ENCODE measurements around the gene CHAC1. TPM values are rescaled to one million over a fixed set of nuclear protein-coding genes. Genes with fewer than 3 reads are reported as not detected.
A peak's percentile ranks its signal among the peaks of the same experiment; 100 is the strongest.

CHAC1 gene
- total and polyA plus RNA-seq, 7 donors, result 3.7 to 243 (median 49.0) TPM

DNA sequence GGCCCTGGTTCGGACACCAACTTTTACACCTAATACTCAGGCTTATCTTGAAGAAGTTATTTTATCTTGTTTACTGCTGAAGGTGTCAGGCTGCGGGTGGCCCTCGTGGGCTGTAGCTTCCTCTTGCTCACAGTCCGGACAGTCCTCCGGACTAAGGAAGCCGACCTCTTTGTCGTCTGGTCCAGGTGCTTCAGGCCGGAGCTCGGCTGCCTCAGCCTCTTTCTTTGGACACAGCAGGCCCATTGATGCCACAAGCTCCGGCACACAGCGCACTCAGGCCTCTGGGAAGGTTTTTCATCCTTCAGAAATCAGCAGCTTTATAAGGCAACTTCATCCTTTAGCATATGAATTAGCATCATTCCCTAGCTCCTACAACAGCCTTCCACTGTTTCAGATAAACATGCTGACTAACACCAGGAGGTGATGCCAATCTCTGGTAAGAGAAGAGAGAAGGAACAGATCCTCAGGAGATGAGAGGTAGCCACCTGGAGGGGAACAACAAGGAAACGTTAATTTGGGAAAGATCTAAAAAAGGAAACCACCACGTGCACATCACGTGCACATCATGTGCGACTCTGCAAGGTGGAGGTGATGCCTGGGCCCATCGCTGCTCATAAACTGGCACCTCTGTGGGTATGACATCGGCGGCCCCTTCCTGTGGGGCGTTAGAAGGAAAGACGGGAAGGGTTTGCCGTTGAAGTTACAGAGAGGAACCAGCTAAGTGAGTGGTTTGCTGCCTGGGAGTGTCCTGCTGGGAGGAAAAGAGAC, 4.4 kb upstream of the CHAC1 start:
- Histone ChIP-seq H3K4me3 (no peak overlapping the region), H3K36me3 (ENCODE audit: insufficient read depth in 1 of 2, low read depth in 1 of 2) (no peaks in the 10 kb centered on the region), H3K27ac (peak overlapping the region; percentile 47), H3K27me3 (ENCODE audit: insufficient read depth in 3 of 3, low read length in 2 of 3) (no peaks in the 10 kb centered on the region), H3K4me1 (peaks cover 23% of the 10 kb centered on the region), H3K9me3 (no peaks in the 10 kb centered on the region)
- TF ChIP-seq, protein P1, sequence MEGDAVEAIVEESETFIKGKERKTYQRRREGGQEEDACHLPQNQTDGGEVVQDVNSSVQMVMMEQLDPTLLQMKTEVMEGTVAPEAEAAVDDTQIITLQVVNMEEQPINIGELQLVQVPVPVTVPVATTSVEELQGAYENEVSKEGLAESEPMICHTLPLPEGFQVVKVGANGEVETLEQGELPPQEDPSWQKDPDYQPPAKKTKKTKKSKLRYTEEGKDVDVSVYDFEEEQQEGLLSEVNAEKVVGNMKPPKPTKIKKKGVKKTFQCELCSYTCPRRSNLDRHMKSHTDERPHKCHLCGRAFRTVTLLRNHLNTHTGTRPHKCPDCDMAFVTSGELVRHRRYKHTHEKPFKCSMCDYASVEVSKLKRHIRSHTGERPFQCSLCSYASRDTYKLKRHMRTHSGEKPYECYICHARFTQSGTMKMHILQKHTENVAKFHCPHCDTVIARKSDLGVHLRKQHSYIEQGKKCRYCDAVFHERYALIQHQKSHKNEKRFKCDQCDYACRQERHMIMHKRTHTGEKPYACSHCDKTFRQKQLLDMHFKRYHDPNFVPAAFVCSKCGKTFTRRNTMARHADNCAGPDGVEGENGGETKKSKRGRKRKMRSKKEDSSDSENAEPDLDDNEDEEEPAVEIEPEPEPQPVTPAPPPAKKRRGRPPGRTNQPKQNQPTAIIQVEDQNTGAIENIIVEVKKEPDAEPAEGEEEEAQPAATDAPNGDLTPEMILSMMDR (IDR thresholded peaks at IDR 0.05), result no peak
- WGBS, 3 donors, result 73 to 78% (median 74%) methylated on average over 21 of the region's 21 CpGs
- intact Hi-C loops (cut with DNase I), result no loop called here
- ATAC-seq, result no peak
- no peak for DNase-seq

DNA sequence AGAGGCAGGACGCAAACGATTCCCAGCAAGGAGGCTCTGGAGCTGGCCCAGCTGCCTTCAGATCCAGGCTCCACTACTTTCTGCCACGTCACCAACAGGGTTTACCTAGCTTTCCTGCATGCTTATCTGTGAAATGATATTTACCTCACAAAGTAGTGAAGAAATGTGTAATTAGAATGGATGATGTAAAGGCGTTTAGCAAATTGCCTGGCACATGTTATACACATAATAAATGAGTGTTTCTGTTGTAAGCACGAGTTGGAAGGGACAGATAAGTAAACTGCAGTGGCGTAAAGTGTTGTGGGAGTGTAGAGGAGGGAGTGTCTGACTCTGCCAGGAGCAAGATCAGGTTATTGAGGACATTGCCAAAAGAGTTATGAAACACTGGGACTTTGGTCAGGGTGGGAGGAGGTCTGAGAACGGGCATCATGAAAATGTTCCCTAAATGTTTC, 3.5 kb upstream of the CHAC1 start:
- peaks cover 31% of the 10 kb centered on the region for H3K4me1 ChIP-seq
- H3K27me3 ChIP-seq (ENCODE audit: insufficient read depth in 3 of 3, low read length in 2 of 3), result no peaks in the 10 kb centered on the region
- 35 to 47% (median 39%) methylated on average over 7 of the region's 7 CpGs for WGBS, 3 donors
- peaks cover 0 to 1% of the 10 kb centered on the region in 2 donors for H3K36me3 ChIP-seq (ENCODE audit: insufficient read depth in 1 of 2, low read depth in 1 of 2)
- peak overlapping the region; percentile 47 for H3K27ac ChIP-seq
- TF ChIP-seq, protein P1 (IDR thresholded peaks at IDR 0.05), result no peak
- no peaks in the 10 kb centered on the region for H3K9me3 ChIP-seq
- no peak overlapping the region for H3K4me3 ChIP-seq
- intact Hi-C loops (cut with DNase I), result no loop called here
- DNase-seq, result no peak
- peak in 1 of 4 donors; percentile 20 for ATAC-seq

DNA sequence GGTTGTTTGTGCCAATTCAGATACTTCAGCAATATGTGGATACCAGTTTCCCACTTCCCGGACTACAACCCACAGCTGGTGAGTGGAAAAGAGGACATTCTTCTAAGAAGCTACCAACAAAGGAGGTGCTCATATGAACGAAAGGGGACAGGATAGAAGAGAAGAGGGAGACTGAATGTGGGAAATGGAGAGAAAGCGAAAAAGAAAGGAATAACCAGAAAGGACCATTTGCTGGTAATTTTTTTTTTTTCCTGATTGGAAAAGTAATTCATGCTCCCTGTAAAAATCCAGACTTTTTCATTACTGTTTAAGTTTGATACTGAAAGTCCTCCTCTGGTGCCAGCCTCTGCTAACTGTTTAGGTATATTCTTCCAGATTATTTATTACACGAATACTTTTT, 1.5 kb upstream of the CHAC1 start:
- intact Hi-C loops (cut with DNase I), result no loop called here

DNA sequence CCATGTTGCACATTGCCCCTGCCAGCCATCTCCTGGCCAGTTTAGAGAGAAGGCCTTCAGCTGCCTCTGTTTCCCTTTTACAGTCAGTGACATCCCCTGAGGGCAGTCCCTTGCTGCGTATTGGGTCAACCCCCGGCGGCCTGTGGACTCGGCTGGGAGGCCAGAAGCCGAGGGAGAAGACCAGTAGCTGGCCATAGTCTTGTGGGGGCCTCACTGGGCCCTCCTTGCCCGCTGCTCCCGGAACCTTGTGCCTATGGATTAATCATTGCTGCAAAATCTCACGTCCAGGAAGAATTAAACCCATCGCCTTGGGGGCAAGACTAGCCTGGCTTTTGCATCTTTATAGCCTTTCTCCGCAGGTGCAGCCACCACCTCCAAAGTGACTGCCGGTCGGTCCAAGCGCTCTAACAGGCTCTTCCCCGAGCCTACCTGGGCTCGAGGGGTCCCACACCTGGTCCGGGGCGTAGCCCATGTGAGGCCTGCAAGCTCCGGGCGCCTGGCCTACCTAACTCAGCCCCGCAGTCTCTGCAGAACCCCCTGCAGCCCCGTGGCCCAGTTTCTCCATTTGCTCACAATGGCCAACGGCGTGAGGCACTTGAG, 870 bp upstream of the CHAC1 start:
- DNase-seq (no peak), ATAC-seq (no peak)
- TF ChIP-seq, protein P1 (IDR thresholded peaks at IDR 0.05), result no peak
- peaks cover 0 to 9% of the 10 kb centered on the region in 2 donors for H3K36me3 ChIP-seq (ENCODE audit: insufficient read depth in 1 of 2, low read depth in 1 of 2)
- H3K4me1 ChIP-seq, result peaks cover 49% of the 10 kb centered on the region
- peak overlapping the region; percentile 84 for H3K4me3 ChIP-seq
- no peaks in the 10 kb centered on the region for H3K27me3 ChIP-seq (ENCODE audit: insufficient read depth in 3 of 3, low read length in 2 of 3)
- intact Hi-C loops (cut with DNase I), result no loop called here
- H3K27ac ChIP-seq, result peak overlapping the region; percentile 86
- H3K9me3 ChIP-seq, result no peaks in the 10 kb centered on the region
- WGBS, 3 donors, result 53 to 61% (median 57%) methylated on average over 23 of the region's 23 CpGs

More for the DNA sequence above, 1.5 kb upstream of the CHAC1 start:
- 92 to 97% (median 94%) methylated on average over 4 of the region's 4 CpGs for WGBS, 3 donors
- Histone ChIP-seq H3K27ac (no peak overlapping the region), H3K4me3 (no peak overlapping the region), H3K9me3 (no peaks in the 10 kb centered on the region), H3K4me1 (peaks cover 43% of the 10 kb centered on the region), H3K27me3 (ENCODE audit: insufficient read depth in 3 of 3, low read length in 2 of 3) (no peaks in the 10 kb centered on the region), H3K36me3 (ENCODE audit: insufficient read depth in 1 of 2, low read depth in 1 of 2) (peaks cover 0 to 9% of the 10 kb centered on the region in 2 donors)
- ATAC-seq (no peak), DNase-seq (no peak)
- TF ChIP-seq, protein P1 (IDR thresholded peaks at IDR 0.05), result no peak

All from psoas muscle (tissue), 8 donors.